HepG2 (cell line): ENCODE results near the gene RAPGEF6. TPM values are rescaled to one million over a fixed set of nuclear protein-coding genes. Genes with fewer than 3 reads are reported as not detected.

Experiments used
- ATM ChIP-seq: fragments of 450-650 bp; IDR thresholded peaks from 2 replicates; pipeline ENCODE4 v1.7.1; 2017; ENCODE audit warnings: mild to moderate bottlenecking, borderline replicate concordance
- CAMTA2 ChIP-seq: sonication (generic); formaldehyde crosslinking; IDR thresholded peaks from 2 replicates; pipeline ENCODE4 v1.4.0; 2020; ENCODE audit warnings: mild to moderate bottlenecking, missing genetic modification reagents, borderline replicate concordance
- HNRNPLL ChIP-seq: fragments of 200-400 bp; formaldehyde crosslinking; IDR thresholded peaks from 2 replicates; pipeline ENCODE4 v1.6.1; 2017; ENCODE audit warnings: mild to moderate bottlenecking, low read depth, low read length; ENCODE audit not compliant: poor library complexity, severe bottlenecking
- KMT2A ChIP-seq: sonication (generic); formaldehyde crosslinking; IDR thresholded peaks from 2 replicates; pipeline ENCODE4 v1.4.0; 2020; ENCODE audit warnings: missing genetic modification reagents
- PRMT3 ChIP-seq: sonication (generic); formaldehyde crosslinking; IDR thresholded peaks from 2 replicates; pipeline ENCODE4 v1.8.1; 2022; ENCODE audit warnings: low read depth, mild to moderate bottlenecking, moderate library complexity, missing genetic modification reagents, borderline replicate concordance
- SIX1 ChIP-seq: sonication (generic); formaldehyde crosslinking; IDR thresholded peaks from 2 replicates; pipeline ENCODE4 v1.4.0; 2020; ENCODE audit warnings: missing genetic modification reagents, borderline replicate concordance
- SKI ChIP-seq: fragments of 450-650 bp; IDR thresholded peaks from one replicate; pipeline ENCODE4 v1.6.1; 2018; ENCODE audit warnings: mild to moderate bottlenecking; ENCODE audit not compliant: partially characterized antibody
- TCF7 ChIP-seq: sonication (generic); IDR thresholded peaks from 2 replicates; pipeline ENCODE4 v1.6.1; 2016; ENCODE audit warnings: antibody characterized with exemption, low read depth
- XBP1 ChIP-seq: sonication (generic); formaldehyde crosslinking; IDR thresholded peaks from 2 replicates; pipeline ENCODE4 v1.5.0; 2020; ENCODE audit warnings: missing genetic modification reagents
- YY1 ChIP-seq: IDR thresholded peaks from 2 replicates; pipeline ENCODE4 v1.6.1; 2011; ENCODE audit warnings: low read length, low read depth, moderate library complexity, mild to moderate bottlenecking; ENCODE audit not compliant: insufficient read depth, insufficient replicate concordance
- ZBTB42 ChIP-seq: sonication (generic); formaldehyde crosslinking; IDR thresholded peaks from 2 replicates; pipeline ENCODE4 v1.5.0; 2020; ENCODE audit warnings: mild to moderate bottlenecking, missing genetic modification reagents
- ZNF607 ChIP-seq: sonication (generic); formaldehyde crosslinking; IDR thresholded peaks from 2 replicates; pipeline ENCODE4 v1.5.1; 2020; ENCODE audit warnings: missing genetic modification reagents, mild to moderate bottlenecking, borderline replicate concordance
- ZNF747 ChIP-seq: sonication (generic); formaldehyde crosslinking; IDR thresholded peaks from 2 replicates; pipeline ENCODE4 v1.8.1; 2023; ENCODE audit warnings: missing genetic modification reagents, mild to moderate bottlenecking, borderline replicate concordance
- polyA plus RNA-seq, 8 experiments: library from polyadenylated mRNA; depleted of rRNA in 3 of 8; stranded (reverse) in 7 of 8; unstranded in 1 of 8; fragments of >200 nt; fragmentation: Illumina TruSeq in 4 of 8; extraction: Trizol in 4 of 8; gene quantifications; 2 replicates each; pipeline versions ENCODE4 v1.2.1 to v1.2.3, GENCODE V29; 2011 to 2016; ENCODE audit warnings: low read depth in 4 of 8, missing spikeins in 1 of 8, mixed read lengths in 1 of 8; ENCODE audit not compliant: insufficient read depth in 1 of 8
- total RNA-seq, 5 experiments: library from RNA; depleted of rRNA; stranded (reverse); fragments of >200 nt; fragmentation: Illumina TruSeq; extraction: Trizol; gene quantifications; 2 replicates each; pipeline ENCODE4 v1.2.3, GENCODE V29; 2016; ENCODE audit warnings: low read depth in 1 of 5
- TF ChIP-seq, protein P1 (sequence below): sonication (generic); formaldehyde crosslinking; IDR thresholded peaks from 2 replicates; pipeline ENCODE4 v1.5.0; 2020; ENCODE audit warnings: mild to moderate bottlenecking, missing genetic modification reagents, moderate library complexity
- TF ChIP-seq, protein P2 (sequence below): sonication (generic); formaldehyde crosslinking; IDR thresholded peaks from 2 replicates; pipeline ENCODE4 v1.4.0; 2020; ENCODE audit warnings: missing genetic modification reagents, borderline replicate concordance
- TF ChIP-seq, protein P3 (sequence below): sonication (generic); formaldehyde crosslinking; IDR thresholded peaks from 2 replicates; pipeline ENCODE4 v1.4.0; 2020; ENCODE audit warnings: missing genetic modification reagents, mild to moderate bottlenecking, borderline replicate concordance
- TF ChIP-seq, protein P4 (sequence below): sonication (generic); formaldehyde crosslinking; IDR thresholded peaks from 2 replicates; pipeline ENCODE4 v1.4.0; 2020; ENCODE audit warnings: missing genetic modification reagents

The RAPGEF6 gene
- total and polyA plus RNA-seq, 2 of the 13 experiments (the other 11 are each of a cell fraction or from before 2014, with no cell fraction given) = 7.7 to 24.6 TPM

DNA sequence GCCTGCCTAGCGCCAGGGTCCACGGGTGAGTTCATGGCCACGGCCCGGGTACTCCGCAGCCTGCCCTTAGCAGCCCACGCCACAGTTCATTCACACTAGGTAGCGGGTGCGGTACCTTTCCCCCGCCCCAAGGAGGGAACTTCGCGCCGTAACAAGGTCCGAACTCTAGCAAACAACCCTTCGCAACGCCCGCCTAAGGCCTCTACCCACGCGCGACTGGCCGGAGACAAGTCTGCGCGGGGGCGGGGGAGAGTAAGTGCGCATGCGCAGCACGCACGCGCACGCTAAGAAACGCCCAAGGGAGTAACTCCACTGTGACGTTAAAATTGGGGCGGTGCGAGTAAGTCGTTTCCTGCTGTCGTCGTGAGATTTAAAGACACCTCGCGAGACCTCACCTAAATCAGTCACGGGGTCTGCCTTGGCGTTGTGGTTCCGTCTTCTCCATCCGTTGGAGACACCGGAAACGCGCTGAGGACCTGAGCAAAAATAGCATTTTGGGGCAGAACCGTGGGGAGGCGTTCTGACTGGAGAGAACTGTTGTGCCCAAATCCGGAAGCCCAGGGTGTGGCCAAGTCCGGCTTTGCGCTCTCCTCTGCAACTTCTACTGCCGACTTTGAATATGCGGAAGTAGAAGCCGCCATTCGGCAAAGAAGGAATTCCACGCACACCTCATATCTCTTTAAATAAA is at the start of gene RAPGEF6 (continued):
- TF ChIP-seq, protein P1, sequence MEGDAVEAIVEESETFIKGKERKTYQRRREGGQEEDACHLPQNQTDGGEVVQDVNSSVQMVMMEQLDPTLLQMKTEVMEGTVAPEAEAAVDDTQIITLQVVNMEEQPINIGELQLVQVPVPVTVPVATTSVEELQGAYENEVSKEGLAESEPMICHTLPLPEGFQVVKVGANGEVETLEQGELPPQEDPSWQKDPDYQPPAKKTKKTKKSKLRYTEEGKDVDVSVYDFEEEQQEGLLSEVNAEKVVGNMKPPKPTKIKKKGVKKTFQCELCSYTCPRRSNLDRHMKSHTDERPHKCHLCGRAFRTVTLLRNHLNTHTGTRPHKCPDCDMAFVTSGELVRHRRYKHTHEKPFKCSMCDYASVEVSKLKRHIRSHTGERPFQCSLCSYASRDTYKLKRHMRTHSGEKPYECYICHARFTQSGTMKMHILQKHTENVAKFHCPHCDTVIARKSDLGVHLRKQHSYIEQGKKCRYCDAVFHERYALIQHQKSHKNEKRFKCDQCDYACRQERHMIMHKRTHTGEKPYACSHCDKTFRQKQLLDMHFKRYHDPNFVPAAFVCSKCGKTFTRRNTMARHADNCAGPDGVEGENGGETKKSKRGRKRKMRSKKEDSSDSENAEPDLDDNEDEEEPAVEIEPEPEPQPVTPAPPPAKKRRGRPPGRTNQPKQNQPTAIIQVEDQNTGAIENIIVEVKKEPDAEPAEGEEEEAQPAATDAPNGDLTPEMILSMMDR (CRISPR knock-in tag) = peak; percentile 43
- TF ChIP-seq, protein P2, sequence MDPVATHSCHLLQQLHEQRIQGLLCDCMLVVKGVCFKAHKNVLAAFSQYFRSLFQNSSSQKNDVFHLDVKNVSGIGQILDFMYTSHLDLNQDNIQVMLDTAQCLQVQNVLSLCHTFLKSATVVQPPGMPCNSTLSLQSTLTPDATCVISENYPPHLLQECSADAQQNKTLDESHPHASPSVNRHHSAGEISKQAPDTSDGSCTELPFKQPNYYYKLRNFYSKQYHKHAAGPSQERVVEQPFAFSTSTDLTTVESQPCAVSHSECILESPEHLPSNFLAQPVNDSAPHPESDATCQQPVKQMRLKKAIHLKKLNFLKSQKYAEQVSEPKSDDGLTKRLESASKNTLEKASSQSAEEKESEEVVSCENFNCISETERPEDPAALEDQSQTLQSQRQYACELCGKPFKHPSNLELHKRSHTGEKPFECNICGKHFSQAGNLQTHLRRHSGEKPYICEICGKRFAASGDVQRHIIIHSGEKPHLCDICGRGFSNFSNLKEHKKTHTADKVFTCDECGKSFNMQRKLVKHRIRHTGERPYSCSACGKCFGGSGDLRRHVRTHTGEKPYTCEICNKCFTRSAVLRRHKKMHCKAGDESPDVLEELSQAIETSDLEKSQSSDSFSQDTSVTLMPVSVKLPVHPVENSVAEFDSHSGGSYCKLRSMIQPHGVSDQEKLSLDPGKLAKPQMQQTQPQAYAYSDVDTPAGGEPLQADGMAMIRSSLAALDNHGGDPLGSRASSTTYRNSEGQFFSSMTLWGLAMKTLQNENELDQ (CRISPR knock-in tag) = no peak
- peak; percentile 81; the same call in 1 of the 2 replicates for TF ChIP-seq PRMT3
- TF ChIP-seq, protein P3, sequence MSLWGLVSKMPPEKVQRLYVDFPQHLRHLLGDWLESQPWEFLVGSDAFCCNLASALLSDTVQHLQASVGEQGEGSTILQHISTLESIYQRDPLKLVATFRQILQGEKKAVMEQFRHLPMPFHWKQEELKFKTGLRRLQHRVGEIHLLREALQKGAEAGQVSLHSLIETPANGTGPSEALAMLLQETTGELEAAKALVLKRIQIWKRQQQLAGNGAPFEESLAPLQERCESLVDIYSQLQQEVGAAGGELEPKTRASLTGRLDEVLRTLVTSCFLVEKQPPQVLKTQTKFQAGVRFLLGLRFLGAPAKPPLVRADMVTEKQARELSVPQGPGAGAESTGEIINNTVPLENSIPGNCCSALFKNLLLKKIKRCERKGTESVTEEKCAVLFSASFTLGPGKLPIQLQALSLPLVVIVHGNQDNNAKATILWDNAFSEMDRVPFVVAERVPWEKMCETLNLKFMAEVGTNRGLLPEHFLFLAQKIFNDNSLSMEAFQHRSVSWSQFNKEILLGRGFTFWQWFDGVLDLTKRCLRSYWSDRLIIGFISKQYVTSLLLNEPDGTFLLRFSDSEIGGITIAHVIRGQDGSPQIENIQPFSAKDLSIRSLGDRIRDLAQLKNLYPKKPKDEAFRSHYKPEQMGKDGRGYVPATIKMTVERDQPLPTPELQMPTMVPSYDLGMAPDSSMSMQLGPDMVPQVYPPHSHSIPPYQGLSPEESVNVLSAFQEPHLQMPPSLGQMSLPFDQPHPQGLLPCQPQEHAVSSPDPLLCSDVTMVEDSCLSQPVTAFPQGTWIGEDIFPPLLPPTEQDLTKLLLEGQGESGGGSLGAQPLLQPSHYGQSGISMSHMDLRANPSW (CRISPR knock-in tag) = peak; percentile 98
- TF ChIP-seq ATM = no peak
- TF ChIP-seq, protein P4, sequence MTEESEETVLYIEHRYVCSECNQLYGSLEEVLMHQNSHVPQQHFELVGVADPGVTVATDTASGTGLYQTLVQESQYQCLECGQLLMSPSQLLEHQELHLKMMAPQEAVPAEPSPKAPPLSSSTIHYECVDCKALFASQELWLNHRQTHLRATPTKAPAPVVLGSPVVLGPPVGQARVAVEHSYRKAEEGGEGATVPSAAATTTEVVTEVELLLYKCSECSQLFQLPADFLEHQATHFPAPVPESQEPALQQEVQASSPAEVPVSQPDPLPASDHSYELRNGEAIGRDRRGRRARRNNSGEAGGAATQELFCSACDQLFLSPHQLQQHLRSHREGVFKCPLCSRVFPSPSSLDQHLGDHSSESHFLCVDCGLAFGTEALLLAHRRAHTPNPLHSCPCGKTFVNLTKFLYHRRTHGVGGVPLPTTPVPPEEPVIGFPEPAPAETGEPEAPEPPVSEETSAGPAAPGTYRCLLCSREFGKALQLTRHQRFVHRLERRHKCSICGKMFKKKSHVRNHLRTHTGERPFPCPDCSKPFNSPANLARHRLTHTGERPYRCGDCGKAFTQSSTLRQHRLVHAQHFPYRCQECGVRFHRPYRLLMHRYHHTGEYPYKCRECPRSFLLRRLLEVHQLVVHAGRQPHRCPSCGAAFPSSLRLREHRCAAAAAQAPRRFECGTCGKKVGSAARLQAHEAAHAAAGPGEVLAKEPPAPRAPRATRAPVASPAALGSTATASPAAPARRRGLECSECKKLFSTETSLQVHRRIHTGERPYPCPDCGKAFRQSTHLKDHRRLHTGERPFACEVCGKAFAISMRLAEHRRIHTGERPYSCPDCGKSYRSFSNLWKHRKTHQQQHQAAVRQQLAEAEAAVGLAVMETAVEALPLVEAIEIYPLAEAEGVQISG (CRISPR knock-in tag) = peak; percentile 79
- TF ChIP-seq ZBTB42 (CRISPR knock-in tag) = no peak
- TF ChIP-seq SIX1 = no peak
- TF ChIP-seq TCF7 = peak; percentile 22; the same call in 1 of the 2 replicates
- no peak for TF ChIP-seq XBP1 (CRISPR knock-in tag)
- peak; percentile 87 for TF ChIP-seq ZNF747 (CRISPR knock-in tag)
- TF ChIP-seq KMT2A = peak; percentile 94
- TF ChIP-seq ZNF607 (CRISPR knock-in tag) = 0 out of 2 replicates have a peak, but pooled peaks have one; percentile 19
- peak; percentile 66 for TF ChIP-seq SKI
- TF ChIP-seq CAMTA2 (CRISPR knock-in tag) = no peak
- TF ChIP-seq YY1 = peak; percentile 81
- peak; percentile 65 for TF ChIP-seq HNRNPLL
